NCI-H2107 (cell line): ENCODE data around the gene B4GALT1.

Experiments
- DNase-seq: peaks from one replicate; lab custom pipeline; 2025; lab: John Stamatoyannopoulos, UW

B4GALT1 gene

DNA sequence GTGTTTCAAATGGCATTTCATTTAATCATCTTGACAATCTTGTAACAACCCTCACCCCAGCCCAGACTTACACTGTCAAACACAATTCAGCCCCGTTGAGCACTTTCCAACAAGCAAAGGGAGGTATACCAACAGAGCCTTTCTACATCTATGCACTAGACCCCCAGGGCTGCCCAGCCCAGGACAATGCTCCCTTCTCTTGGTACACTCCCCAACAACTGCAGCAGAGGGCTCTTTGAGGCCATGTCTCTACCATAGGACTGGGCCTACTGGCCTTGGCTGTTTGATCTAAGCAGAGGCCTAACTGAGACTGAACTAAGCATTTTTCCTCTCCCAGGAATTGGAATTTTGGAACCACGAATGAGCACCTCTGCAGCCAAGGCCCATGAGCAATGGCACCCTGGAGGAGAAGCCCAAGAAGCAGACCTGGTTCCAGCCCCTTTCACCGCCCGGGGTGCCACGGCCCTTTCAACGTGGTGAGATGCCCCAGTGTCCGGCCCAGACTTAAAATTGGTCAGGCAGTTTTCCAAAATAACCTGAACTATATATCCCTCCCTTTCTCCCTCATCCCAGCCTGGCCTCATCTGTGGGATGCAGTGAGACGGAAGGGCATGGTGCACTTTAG lies 43.6 kb downstream of the B4GALT1 start:
- no peak for DNase-seq

DNA sequence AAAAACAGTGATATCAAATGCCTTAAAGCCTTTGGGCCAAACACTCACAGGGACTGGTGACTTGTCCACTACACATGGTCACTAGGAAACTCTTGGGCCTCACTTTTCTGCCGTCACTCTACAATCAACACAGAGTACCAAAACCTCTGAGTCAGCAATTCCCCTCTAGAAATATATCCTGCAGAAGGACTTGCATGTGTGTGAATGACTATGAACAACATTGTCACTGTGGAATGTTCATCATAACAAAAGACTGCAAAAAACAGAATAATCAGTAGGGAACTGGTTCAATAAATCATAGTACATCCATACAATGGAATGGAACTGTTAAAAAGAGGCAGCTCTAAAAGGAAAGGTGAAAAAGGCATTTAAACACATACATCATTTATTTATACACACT lies 46.5 kb downstream of the B4GALT1 start:
- DNase-seq = no peak

DNA sequence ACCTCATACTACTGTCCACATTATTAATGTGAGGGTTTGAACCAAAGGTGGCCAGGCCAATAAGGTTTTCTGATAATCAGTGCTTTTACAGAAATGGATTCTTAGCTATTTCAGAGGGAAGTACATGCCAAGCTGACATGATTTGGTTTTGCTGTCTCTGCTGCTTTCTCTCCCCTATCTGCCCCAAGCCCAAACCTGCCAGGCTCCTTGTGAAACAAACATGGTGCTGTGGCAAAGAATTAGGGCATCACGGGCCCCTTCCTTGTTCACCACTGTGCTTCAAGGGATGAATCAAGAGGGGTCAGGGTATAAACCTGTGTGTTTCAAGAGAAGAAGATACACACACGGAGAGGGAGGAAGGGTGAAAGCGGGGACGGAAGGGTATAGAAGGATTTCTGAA lies 49.3 kb downstream of the B4GALT1 start:
- no peak for DNase-seq

DNA sequence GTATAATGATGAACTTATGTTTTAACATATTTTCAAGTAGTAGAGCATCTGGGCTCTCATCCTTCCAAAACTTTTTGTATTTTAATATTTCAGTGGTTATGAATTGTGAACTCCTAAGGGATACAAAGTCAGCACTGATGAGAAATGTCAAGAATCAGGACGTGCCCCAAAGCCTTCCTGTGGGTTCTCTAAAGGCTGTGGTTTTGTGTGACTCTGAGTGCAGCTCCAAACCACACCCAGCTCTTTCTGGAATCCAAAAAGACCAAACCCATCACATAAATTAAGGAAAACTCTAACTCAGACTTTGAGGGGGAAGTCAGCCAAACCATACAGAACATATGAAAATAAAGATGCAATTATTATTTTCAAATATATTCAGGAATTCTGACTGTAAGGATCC lies 49.8 kb downstream of the B4GALT1 start:
- no peak for DNase-seq

DNA sequence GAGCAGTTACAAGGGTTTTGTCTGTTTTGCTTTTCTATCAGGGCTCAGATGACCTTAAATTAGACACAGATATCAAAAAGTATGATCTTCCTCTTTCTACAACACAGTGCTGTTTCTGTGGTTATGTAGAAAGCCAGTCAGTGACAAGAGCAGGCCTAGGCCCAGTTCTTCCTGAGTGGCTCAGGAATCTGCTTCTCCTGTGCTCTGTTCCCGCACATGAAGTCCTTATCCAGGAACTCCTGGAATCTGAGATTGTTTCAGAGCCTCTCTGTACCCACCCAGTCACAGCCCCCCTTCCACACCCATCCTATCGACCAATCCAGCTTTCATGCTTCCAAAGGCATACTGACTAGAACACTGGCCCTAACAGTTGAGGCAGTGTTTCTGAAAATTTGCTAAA lies 50.3 kb downstream of the B4GALT1 start:
- DNase-seq = no peak

DNA sequence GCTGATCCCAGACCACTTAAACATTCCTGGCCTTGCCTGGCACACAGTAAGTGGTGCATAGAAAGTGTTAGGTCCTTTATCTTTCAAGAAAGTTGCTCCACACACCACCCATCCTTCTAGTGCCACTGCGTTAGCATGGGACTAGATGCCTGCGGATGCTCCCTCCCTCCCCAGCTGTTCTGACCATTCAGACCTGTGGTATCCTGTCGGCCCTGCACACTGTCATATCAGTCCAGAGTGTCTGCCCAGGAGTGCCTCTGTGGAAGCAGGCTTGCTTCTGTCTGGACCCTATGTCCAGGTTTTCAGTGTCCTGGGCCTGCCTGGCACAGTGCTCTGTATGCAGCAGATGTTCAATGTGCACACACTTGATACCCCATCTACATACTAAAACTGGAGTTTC lies 52.4 kb downstream of the B4GALT1 start:
- no peak for DNase-seq

DNA sequence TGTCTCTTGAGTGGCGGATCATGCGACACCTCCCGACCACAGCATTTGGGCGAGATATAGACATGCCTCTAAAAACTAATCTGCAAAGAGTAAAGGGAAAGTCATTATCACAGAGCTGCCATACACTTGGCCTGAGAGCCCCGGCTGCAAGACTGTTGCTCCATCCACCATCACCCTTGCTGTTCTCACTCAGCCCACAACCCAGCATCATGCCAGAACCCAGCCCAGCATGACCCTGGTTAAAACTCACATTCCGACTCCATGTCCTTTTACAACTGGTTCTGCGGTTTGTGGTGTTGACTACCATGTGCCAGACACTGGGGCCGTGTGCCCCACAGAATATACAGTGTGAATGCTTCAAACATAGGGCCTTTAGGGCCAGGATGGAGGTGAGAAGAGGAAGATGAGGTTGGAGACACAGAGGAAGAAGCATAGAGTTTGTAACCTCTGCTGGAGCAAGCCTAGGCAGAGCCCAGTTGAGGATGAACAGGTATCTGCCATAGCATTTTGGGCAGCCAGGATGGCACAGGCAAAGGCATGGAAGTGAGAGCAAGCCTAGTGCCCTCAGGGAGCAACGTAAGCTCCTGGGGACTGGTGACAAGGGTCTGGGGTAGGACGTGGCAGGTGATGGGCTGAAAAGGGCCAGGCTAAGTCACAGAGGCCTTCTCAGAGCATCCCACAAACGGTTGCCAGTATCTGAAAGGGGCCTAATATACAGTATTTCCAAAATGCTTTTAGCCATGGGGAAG lies 53.2 kb downstream of the B4GALT1 start:
- DNase-seq = no peak

DNA sequence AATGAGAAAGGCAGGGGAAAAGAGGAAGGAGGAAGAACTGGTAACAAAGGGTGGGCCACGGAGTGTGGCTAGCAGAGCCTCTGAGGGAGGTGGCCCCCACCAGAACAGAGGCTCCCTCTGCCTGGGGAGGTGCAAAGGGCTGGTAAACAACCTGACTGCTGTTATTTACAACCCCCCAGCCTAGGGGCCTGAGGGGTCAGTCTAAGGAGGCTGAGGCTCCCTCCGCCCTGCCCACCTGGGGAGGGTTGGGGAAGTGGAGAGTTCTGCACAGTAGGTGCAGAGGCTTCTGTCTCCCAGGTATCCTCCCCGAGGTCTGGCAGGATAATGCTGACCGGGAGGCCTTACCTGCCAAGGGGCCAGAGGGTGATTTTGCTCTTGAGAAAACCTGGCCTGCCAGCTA lies 55.0 kb downstream of the B4GALT1 start:
- DNase-seq = no peak

DNA sequence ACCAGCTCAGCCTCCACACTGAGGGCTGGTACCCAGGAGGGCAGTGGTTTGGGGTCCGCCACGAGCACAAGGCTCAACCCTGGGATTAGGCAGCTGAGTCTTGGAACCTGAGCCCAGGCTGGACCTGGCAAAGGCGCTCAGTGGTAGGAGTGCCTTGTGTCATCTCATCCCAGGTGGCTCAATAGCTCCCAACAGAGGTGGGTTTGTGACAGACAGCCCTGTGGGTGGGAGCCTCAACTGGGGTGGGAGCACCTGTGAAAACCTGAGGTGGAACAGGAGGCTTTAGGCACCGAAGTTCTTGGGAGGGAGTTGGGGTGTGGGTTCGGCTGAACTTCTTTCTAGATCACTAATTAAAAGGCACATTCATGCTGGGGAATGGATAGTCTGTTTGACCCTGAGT lies 55.5 kb downstream of the B4GALT1 start:
- DNase-seq = no peak

DNA sequence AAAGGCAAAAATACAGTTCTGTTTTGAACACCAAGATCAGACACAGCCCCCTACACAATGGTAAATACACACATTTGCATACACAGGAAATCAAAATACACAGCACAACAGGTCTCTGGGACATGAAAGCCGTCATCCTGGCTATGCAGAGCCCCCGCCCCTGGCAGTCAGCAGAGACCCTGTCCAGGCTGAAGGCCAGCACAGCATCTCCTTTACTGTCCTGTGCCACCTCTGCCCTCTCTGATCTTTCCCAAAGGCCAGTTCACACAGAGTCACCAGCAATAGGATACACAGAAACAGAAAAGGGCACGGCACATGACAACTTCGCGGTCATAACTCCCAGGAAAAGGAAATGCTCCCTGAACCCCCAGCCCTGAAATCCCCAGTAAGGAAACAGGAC lies 56.5 kb downstream of the B4GALT1 start:
- DNase-seq = no peak

DNA sequence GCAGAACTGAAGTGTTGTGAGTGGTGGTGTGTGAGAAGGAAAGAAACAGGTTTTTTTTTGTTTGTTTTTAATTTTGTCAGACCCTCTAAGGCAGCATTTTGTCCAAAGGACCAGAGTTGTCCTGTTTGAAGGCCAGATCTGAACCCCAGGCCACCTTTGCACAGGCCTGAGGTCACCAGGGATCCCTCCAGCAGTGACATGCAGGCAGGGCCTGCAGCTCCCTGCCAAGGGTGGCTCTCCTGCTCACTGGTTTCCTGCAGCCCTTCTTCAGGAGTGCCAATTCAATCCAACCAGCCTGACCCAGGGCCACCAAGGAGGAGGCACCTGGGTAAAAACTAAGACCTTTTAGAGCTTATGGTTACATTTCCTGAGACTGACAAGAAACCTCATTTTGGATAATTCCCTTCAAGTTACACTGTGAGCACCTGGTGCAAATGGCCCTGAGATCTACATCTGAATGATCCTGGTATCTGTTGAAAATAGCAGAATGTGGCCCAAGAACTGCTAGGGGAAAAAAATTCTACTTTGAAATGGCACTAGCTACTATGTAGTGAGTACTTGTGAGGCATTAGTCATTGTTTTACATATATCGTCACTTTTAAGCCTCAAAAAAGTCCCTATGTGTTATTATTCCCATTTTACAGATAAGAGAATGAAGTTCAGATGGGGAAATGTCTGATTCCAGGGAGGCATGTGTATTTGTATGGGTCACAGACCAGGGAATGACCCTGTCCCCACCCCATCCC lies 57.1 kb downstream of the B4GALT1 start:
- no peak for DNase-seq

DNA sequence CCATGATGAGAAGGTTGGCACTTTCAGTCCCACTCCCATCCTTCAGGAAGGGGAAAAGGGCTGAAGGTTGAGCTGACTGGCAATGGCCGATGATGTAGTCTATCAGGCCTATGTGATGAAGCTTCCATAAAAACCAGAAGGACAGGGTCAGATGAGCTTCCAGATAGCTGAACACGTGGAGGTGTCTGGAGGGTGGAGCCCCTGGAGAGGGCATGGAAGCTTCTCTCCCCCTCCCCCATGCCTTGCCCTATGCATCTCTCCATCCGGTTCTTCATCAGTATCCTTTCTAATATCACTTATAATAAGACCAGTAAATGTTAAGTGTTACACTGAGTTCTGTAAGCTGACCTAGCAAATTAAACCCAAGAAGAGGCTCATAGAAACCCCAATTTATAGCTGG lies 58.0 kb downstream of the B4GALT1 start:
- no peak for DNase-seq

DNA sequence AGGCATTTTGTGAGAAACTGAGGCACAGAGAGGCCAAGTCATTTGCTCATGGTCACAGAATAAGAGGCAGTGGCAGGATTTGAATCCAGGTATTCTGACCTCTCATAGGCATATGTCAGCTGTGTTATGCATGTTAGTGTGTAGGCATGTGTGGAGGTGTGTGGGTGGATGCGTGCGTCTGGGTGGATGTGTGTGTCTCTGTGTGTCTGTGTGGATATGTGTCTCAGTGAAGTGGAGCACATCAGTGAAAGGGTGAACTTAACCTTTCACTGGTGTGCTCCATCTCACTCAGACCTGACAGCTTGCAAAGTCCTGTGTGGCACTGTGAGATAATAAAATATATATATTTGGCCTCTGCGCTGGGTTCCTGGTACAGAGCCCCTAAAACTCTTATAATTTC lies 58.7 kb downstream of the B4GALT1 start:
- DNase-seq = no peak

DNA sequence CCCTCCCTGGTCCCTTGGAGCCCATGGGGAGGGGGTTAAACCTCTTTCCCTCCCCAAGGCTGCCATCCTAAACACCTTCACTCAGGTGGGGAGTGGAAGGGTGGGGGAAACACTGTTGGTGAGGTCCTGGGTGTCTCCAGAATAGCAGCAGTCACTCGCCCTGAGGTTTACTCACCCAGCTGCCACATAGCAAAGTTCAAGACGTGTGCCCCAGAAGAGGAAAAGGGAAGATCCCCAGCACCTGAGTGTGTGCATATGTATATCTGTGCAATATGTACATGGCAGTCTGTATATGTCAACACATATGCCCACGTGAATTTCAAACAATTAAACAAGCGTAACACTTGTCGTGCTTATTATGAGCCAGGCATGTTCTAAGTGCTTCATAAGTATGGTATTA lies 59.4 kb downstream of the B4GALT1 start:
- DNase-seq = no peak

DNA sequence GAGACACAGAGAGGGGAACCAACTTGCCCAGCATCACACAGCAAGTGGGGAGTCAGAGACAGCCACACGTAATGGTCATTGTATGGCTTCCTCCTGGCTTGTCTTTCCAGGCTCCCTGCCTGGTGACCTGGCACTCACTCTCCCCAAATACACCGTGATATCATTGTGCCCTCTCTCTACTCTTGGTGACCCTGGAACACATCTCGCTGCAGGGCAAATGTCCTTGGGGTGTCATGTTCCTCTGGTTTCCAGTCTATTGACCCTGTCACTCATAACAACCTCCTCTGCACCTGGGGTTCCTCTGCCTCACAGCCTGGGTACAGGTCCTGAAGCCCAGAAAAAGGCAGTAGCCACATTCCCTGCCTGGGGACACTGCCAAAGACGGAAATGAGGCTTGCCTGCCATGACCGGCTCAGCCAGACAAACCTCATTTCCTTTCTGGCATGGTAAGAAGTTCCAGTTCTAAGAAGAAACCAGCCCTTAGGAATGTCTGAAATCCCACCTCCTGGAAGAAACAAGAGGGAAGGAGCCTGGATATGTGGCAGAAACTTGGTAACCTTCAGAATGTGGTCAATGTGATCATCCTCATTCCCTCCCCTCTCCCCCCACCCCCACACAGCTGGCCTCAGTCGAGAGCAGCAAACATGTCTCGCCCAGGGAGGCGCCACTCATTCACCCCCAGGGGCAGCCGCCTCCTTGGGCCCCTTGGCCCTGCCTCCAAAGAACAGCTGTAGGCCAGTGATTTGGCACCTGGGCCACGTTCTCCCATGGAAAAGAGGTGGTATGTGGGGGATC lies 60.1 kb downstream of the B4GALT1 start:
- DNase-seq = no peak

DNA sequence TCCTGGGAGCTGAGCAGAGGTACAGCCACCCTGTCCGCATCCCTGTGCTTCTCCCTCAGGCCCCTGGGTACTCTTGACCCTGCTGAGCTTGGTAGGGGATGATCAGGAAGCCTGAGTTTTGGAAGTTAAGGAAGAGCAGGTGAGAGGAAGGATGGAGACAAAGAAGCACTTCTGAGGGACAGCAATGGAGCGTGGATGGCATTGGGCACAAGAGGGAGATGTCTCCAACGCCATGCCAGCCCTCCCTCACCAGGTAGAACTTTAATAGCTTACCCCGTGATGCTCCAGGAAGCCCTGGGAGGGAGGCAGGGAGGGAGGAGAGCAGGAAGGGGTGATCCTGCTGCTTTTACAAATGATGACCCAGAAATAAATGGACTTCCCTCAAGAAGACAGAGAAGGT lies 60.8 kb downstream of the B4GALT1 start:
- no peak for DNase-seq

DNA sequence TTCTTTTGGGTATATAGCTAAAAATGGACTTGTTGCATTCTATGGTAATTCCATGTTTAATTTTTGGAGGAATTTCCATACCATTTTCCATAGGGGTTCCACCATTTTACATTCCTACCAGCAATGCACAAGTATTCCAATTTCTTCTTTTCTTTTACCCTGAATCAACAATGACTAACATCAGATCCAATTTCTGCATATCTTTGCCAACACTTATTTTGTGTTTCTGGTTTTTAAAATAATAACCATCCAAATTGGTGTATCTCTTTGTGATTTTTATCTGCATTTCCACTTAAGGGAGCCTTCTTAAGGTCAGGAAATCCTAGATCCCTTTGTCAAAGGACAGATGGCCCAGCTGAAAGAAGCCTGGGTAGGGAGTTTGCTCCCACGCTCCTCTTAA lies 61.2 kb downstream of the B4GALT1 start:
- no peak for DNase-seq

DNA sequence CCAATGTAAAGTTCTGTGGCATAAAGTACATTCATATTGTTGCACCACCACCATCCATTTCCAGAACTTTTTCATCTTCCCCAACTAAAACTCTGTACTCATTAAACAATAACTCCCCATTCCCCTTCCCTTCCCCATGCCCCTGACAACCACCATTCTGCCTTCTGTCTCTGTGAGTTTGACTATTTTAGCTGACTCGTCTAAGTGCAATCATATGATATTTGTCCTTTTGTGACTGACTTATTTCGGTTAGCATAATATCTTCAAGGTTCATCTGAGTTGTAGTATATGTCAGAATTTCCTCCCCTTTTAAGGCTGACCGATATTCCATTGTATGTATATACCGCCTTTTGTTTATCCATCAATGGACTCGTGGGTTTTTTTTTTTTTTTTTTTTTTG lies 61.6 kb downstream of the B4GALT1 start:
- DNase-seq = no peak

DNA sequence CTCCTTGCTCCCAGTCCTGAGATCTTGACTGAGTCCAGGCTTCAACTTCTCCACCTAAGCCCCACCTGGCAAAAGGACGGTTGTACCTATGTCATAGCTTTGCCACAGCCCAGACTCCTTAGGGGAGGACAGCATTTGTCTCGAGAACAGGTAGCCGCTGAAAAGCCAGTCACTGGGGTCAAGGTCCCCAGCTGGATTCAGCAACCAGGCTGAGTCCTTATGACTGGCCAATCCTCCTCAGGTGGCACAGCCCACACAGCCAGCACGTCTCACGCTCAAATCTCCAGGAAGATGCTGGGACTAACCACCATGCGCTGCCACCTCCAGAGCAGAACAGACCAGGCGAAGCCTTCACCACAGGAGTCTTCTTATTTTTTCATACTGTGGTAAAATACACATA lies 62.7 kb downstream of the B4GALT1 start:
- DNase-seq = no peak

DNA sequence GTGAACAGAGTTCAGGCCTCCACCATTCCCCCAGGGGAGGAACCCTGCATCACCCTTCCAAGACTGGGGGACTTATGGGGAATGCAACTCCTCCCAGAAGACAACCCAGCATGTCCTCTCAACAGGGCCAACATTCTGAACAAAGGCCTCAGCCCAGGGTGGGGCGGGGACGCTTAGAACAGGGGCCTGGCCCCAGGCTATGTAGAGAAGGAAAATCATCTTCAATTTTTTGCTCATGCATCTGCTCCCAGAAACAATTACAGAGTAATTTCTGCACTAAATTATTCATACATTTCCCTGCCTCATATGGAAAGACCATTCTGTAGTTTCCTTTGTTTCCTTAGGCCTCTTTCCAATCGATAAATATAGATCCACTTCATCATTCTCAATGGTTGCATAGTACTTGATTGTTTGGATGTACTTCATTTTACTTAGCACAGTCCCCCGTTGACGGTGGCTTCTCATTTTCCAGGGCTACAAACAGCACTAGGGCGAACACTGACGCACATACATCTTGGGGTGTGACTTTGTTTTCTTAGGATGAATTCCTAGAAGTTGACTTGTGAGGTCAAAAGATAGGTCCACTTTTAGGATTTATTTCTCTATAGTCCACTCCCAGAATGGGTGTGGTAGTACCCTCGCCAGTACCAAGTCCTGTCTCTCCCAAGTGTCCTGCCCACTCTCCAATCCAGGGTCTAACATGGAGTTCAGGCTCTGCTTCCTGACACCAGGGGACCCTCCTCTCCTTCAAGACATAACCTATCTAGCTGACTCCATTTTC lies 63.4 kb downstream of the B4GALT1 start:
- no peak for DNase-seq

DNA sequence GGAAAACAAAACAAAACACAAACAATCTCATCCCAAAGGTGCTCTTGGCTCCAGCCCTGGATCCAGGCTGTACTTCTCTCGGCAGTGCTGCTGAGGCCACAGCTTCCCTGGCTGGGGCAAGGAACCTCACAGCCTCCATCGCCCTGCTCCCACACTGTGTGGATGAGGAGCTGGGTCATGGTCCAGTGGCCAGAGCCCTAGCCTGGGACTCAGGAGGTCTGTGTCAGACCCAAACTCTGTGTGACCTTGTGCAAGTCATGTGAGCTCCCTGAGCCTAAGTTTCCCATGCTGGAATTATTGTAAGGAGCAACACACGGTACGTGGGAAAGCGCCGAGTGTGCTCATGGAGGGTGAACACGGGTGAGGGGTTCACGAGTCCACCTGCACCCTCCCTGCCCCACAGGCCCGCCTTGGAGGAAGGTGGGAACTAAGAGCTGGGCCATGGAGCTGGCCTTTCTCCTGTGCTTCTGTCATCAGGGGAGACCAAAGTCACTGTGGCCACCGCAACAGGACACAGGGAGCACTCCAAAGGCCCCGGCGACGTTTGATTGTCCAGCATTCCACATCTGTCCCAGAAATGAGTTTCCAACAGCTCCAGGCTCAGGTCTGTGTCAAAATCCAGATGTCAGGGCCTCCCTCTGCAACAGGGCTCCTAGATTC lies 64.5 kb downstream of the B4GALT1 start:
- DNase-seq = no peak
